NCI-H2196 (cell line): ENCODE results near the gene KCTD18.
A peak's percentile ranks its signal among the peaks of the same experiment; 100 is the strongest.

Source experiments
- DNase-seq: peaks from one replicate; lab custom pipeline; 2025; ENCODE audit not compliant: unreplicated experiment; lab: John Stamatoyannopoulos, UW

KCTD18 gene

DNA sequence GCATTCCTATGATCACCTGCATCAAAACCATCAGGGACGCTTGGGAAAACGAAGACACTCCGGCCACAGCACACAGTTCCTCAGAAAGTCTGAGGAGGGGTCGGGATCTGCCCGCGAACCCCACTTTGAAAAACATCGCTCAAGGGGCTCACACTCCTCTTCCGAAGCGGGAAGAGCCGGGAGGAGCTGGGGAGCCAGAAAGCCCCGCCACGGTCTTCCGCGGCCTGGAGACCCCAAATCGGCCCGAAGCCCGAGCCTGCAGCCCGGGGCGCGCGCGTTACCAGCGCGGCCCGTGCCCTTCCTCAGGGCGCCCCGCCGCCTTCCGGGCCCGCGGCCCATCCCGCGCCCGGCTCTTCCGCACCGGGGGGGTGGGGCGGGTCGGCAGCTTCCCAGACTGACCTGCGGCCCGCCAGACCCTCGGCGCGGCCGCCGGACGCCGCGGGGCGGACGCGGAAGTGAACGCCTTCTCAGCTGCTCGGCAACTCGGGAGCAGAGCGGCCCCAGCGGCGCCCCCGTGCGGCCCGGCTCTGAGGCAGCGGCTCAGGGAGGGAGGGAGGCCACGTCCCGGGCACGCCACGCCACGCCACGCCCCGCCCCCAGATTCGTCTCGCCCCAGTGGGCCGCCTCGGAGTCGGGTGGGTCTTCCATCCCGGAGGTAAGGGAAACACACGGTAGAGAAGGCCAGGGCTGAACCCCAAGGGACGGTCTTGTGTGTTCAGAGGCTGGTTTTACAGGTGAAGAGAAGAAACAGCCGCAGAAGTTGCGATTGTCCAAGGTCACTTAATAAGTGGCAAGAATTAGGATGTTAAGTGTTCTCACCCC, at the start of gene KCTD18:
KCTD18 (minus strand) TSS at position 457 of the 822 bp plus-strand sequence. CDS start 3,052 bp downstream, outside the sequence.
- DNase-seq: peak; percentile 89

DNA sequence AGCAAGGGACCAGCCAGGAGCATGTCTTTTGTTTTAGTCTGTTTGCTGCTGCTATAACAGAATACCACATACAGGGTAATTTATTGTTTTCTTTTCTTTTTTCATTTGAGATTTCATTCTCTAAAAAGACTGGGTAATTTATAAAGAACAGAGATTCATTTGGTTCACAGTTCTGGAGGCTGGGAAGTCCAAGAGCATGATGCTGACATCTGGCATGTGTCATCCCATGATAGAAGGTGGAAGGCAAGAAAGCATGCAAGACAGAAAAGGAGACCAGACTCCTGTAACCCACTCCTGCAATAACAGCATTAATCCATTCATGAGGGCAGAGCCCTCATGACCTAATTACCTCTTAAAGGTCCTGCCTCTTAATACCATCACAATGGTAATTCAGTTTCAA, 30.9 kb upstream of the KCTD18 start:
- no peak for DNase-seq

DNA sequence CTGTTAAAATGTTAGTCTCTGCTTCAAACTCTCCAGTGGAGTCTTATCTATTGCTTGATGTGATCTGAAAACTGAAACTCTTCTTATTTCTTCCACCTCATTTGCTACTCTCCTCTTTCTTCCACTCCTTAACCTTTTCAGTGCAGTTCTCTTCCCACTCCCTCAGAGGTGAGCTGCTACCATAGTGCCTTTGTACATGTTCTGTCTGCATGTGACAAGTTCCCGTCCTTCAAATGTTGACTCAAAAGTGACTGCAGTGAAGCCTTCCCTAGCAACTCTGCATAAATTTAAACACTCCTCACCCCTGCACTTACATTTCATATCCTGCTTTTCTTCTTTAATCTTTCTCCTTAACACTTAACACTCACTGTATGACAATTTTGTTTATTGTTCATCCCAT, 28.3 kb upstream of the KCTD18 start:
- DNase-seq: no peak

DNA sequence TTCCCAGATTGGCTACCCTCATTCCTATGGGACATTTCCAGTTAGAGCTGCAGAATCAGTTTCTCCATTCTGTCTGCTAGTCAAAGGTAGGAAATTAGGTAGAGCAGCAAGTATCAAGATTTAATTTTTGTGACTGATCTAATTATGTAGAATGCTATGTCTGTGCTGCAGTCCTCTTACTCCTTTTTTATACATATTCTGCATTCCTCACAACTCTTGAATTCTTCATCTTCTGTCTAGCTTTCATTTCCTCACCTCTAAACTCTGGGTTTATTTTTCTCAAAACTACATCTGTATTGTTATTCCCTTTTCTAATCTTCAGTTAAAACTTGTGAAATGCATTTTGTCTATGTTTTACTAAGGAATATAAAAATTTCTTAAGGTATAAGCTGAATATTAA, 24.7 kb upstream of the KCTD18 start:
- no peak for DNase-seq

DNA sequence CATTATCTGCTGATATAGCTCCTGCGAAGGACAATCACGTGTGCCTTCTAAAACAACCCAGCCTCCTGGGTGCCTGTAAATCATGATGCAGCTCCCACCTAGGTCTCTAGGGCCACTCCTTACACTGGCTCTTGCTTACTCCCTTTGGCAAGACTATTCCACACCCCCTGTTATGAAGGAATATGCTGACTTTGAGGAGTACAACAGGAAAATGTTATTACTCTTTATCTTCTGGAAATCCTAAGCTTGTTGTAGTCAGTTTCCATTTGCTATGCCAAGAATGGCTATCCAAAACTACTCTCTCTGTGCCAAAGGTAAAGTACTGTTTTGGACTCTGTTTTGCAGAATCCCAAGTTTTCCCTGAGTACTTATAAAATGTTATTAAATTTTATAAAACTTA, 23.9 kb upstream of the KCTD18 start:
- no peak for DNase-seq

DNA sequence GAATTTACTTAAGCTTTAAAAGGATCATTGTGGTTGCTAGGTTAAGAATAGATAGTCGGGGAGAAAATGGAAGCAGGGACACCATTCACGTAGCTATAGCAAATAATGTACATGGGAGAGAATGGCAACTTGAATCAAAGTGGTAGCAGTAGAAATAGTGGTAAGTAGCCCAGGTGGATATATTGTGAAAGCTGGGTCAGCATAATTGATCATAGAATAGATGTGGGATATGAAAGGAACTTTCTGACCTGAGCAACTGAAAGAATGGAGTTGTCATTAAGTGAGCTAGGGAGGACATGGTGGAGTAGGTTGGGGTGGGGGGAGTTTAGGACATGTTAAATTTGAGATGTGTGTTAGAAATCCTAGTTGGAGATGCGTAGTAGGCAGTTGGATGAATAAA, 18.4 kb upstream of the KCTD18 start:
- DNase-seq: no peak

DNA sequence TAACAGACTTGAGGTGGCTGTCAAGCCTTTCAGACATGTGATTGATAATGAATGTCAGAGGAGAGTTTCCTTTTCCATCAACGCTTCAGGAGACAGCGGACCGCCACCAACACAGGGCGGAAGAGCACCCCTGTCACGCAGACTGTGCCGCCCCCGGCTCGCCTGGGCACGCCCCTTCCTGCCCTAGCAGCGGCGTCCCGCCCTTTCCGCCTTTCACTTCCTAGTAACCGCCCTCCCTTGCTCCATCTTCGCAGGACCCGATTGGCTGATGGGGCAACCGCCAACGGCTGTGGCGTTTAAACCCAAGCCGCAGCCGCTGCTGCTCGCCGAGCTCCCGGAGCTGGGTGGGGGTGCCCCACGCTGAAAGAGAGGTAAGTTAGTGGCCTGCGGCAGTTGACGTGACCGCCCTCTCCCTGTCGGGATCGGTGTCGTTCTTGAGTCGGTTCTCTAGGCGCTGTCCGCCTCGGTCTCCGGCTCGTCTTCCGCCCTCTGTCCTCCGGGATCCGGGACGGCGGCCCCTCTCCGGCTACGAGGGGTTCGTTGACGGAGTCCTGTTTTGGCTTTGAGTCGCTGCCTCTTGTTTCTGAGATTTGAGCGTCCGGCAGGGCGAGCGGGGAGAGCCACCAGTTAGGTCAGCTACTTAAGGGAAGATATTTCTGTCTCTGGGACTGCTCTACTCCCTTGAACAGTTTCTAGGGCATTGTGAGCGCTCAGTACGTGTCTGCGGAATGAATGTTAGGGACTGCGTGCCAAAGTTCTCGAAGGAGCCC, 16.2 kb upstream of the KCTD18 start, which contains the start of gene SGO2:
SGO2 (plus strand) TSS at position 326 of the 770 bp plus-strand sequence. CDS start 6,769 bp downstream, outside the sequence.
- peak; percentile 96 for DNase-seq

DNA sequence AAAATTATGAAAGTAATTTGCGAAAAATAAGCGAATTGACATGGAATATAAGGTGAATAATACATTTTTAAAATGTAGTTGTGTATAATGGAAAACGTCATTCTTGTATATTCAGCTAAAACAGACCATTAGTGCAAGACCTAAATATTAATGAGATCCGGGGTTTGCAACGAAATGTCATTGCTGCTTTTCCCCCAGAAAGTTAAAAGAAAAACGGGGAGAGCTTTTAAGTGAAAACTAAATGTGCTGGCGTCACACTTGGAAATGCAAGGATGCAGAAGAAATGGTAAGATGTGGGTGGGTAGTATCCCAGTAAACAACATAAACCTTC, 15.6 kb upstream of the KCTD18 start:
- DNase-seq: no peak

DNA sequence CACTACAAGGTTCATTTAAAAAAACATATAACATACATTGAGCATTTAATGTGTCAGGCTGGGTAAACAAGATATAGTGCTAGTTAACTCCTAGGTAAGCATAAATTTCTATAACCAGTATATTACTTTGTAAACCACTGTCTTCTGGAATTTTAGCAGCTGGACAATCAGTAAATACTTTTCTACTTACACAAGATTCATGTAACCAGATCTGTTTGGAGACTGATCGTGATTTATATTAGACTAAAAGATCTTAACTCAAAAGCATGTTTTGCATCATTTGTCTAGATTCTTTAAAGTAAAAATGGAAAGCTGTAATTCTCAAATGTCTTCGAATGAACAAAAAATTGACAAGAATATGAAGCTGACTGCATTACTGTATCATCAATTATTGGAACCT, 15.2 kb upstream of the KCTD18 start:
- no peak for DNase-seq

DNA sequence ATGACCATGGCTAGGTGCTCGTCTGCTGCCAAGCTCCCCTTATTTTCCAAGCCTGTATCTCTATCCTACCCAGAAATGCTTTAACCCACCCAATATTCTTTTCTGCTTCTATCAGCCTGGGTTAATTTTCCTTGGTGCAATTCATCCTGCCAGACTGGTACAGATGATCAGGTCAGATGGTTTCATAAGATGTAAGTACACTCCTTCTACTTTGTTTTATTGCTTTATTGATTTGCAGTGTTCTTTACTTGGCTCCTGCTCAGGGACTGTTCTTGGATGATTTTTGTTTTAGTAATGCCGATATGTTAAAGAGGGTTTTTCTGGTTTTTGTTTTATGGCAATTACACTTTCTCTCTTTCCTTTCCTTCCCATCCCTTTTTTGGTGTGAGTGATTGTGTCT, 13.7 kb upstream of the KCTD18 start:
- no peak for DNase-seq

DNA sequence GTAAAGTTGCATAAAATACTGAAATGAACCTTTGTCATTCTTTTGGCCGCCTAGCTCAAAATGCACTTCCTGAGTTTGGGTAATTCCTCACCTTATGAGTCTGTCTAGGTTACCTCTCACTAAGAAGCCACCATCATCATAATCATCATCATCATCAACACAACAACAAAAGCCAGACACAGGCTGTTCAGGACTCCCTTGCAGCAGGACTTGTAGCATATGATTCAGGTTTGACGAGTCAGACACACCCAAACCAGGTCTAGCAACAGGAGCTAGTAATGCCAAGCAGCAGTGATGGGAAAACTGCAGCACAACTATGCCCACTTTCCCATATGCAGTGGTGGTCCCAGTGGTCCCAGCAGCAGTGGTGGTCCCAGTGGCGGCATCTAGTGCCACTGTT, 13.3 kb upstream of the KCTD18 start:
- DNase-seq: no peak

DNA sequence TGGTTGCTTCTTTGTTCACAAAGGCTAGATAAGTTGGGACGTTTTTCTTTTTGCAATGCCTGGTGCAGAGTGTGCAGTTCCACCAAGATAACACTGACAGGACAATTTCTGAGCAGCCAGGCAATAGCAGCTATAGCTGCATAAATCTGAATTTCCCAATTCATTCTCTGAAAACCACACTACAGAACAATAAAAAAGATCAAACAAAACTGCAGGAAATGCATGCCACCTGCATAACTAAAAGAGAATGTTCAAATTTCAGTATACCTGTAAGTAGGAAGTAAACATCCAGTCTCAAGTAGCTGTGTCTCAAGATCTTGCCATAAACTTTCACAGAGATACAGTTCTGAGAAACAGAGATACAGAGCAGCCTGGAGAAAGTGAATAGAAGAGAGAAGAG, 5.3 kb upstream of the KCTD18 start:
- DNase-seq: no peak

DNA sequence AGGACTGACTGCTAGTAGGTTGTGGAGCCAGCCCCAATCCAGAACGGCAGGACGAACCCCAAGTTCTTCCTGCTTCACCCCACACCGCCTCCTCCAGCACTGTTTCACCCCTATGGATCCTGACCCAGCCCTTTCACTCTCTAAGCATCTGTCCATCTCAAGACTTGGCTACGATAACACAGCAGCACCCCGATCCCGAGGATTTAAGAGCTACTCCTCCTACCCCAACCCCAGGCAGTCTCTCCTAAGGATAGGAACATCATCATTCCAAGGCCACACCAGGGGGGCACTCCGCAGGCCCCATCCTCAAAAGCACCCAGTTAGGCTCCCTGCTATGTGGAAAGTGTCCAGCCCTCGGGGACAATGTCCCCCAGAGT, 645 bp downstream of the KCTD18 start:
- no peak for DNase-seq

DNA sequence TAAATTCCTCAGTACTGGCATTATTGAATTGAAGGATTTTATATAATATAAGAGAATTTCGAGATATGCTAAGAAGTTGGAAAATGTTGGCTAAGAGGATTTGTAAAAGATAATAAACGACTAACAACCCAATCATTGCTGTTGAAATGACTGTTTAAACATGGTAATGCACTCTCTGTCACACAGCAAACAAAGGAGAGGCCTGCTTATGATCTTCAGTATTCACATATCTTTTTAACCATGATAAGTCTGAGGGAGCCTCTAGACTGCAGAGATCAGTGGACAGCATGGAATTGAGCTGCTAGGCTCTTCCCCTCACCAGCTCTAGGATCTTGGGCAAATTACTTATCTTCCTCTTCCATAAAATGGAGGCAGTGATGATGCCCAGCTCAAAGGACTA, 2.7 kb downstream of the KCTD18 start:
- no peak for DNase-seq

DNA sequence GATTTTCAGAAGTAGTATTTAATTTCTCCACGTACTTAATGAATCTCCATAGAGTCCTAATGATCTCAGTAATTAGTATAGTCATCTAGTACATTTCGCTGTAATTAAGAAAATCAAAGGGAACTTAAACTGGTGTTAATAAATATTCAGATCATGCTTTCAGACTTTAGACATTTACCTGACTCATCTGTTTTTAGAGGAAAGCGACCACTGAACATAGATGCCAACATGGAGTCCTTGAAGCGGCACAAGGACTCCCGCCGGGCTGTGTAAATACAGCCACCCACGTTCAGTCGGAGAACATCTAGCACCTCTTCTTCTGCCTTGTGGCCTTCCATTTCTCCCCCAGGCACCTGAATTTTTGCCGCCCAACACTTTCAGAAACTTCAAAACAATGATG, 3.2 kb downstream of the KCTD18 start:
- DNase-seq: no peak

DNA sequence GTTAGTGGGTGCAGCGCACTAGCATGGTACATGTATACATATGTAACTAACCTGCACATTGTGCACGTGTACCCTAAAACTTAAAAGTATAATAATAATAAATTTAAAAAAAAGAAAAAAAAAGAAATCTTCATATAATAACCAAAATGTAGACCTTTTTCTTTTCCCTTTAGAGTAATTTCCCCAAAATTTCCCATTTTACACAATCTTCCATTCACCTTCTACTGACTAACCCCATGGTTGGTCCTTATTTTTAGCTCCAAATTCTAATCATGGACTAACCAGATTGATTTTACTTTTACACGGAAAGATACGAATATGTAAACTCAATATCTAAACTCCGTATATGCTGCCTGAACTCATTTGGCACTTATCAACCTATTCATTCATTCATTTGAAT, 7.7 kb downstream of the KCTD18 start:
- no peak for DNase-seq

DNA sequence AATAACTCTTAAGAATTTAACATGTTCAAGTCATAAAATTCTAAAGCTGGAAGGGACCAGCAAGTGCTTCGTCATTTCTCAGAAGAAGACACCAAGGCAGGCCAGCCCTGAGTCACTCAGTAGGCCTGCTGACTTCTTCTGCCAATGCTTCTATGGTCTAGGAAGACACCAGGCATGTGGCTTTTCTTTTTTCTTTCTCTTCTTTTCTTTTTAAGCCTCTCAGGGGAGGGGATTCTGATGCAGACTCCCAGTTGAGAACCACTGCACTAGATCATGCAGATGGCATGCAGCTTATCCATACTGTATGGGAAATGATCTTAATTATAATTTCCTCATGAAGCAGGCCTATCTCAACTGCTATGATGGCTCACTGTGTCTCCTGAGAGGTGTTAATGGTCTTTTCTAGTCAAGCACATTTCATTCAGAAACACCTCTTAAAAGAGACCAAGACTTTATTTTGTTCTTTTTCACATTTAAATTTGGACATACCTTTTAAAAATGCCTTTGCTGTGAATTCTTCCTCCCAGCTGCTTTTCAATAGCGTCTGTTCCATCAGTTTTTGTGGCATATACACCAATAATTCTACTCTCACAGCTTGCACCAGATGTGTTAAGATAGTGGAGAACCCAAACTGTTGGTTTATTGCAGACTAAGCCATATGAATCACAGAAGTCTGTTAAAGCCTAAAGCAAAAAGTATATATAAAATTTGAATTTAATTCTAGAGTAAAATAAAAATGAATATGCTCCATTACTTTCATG, 11.3 kb downstream of the KCTD18 start:
- DNase-seq: no peak

DNA sequence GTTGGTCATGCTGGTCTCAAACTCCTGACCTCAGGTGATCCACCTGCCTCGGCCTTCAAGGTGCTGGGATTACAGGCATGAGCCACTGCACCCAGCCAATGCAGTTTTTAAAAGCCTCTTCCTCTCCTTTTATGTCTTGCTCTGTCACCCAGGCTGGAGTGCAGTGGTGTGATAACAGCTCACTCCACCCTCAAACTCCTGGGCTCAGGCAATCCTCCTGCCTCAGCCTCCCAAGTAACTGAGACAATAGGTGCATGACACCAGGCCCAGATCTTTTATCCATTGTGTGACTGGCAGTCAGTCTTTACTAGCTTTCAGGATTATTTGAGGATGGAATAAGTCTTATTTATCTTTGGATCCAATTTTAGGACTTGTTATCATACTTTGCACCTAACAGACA, 13.2 kb downstream of the KCTD18 start:
- DNase-seq: no peak

DNA sequence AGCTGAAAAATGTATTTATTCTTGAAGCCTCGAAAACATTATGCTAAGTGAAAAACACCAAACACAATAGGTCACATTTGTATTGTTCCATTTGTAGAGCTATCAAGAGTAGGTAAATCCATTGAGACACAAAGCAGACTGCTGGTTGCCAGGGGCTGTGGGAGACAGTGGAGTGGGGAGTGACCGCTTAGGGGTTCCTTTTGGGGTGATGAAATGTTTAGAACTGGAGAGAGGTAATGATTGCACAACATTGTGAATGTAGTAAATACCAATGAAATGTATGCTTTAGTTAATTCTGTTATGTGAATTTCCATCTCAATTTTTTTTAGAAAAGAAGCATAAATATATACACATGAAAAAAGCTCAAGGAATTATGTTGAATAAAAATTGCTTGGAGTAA, 15.8 kb downstream of the KCTD18 start:
- no peak for DNase-seq

DNA sequence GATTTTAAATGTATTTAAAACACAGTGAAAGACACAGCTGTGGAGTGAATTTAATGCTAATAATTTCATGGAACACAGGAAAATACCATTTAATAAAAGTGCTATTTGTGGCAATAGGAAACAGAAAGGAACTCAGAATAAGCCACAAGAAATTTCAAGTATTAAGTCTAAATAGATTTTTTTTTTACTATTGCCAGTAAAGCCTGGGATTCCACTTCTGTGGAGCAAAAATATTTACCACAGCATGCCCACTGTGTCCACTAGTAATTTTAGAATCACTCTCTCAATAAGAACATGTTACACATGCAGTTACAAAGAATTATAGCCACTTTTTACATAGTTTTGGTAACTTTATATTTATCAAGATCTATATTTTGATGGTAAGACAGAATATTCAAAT, 17.2 kb downstream of the KCTD18 start:
- DNase-seq: no peak

DNA sequence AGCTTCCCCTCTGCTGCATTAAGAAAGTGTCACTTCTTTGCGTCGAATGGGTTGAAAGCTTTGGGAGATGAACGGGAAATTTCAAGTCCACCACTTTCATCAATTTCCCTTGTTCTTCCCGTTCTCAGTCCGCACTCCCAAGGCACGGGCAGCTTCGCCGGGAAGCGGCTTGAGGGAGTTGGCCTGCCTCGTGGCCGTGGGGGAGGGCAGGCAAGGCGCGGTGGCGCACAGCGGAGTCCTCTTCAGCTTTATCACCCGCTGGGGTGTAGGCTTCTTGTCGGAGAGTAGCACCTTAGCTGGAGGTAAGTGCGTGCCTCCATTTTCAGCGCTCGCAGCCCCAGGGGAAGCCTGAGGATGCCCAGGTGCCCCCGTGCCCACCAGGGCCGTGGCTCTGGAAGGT, 19.9 kb downstream of the KCTD18 start:
- no peak for DNase-seq

DNA sequence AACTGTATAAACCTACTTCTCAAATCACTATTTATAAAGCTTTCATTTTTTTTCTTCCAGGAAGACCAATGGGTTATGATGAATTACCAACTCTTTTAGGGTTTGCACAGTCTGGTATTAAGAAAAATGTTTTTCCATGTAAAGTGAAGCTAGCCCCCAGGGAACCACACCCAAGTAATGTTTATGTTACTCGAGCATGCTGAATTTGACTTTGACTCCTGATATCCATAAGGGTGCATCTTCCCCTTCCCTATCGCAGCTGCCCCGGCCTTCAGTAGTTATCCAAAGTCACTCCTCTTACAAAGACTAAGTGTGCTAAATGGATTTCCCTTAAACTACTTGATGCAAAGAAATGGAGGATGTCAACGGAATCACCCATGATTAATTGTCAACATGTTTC, 21.7 kb downstream of the KCTD18 start:
- DNase-seq: no peak
